Esophagus squamous epithelium (tissue), 5 donors: Measurements from ENCODE around the gene AP2M1. TPM values are rescaled to one million over a fixed set of nuclear protein-coding genes. Genes with fewer than 3 reads are reported as not detected.

Experiments used
- DNase-seq: peaks from one replicate; lab custom pipeline; 2025; lab: John Stamatoyannopoulos, UW
- H3K27ac ChIP-seq, 4 donors: fragments of 200-600 bp; sonication (generic); one replicate each; pipeline ENCODE4 v1.5.1; 2016 to 2019; ENCODE audit warnings: mild to moderate bottlenecking in 1 of 4
- H3K27me3 ChIP-seq, 4 donors: fragments of 200-600 bp; sonication (generic); 1 replicate in 3 of 4; 2 replicates in 1 of 4; pipeline versions ENCODE4 v1.5.1 to v1.6.0; 2017 to 2021; ENCODE audit warnings: antibody characterized with exemption in 1 of 4
- H3K36me3 ChIP-seq, 3 donors: fragments of 200-600 bp; sonication (generic); one replicate each; pipeline ENCODE4 v1.5.1; 2016 to 2019
- H3K4me1 ChIP-seq, 3 donors: fragments of 200-600 bp; sonication (generic); one replicate each; pipeline ENCODE4 v1.5.1; 2017 to 2019
- H3K4me3 ChIP-seq, 4 donors: fragments of 200-600 bp; sonication (generic); 1 replicate in 3 of 4; 2 replicates in 1 of 4; pipeline ENCODE4 v1.5.1; 2016 to 2019; ENCODE audit warnings: mild to moderate bottlenecking in 2 of 4, moderate library complexity in 1 of 4
- H3K9me3 ChIP-seq, 3 donors: fragments of 200-600 bp; sonication (generic); one replicate each; pipeline ENCODE4 v1.5.1; 2016 to 2019
- CTCF ChIP-seq, 6 experiments: fragments of 450-650 bp in 4 of 6; fragments of 200-600 bp in 2 of 6; sonication (generic) in 2 of 6; IDR thresholded peaks; one replicate each; pipeline ENCODE4 v1.5.1; 2016 to 2019; ENCODE audit warnings: antibody characterized with exemption in 6 of 6, mild to moderate bottlenecking in 4 of 6, moderate library complexity in 4 of 6
- POLR2A ChIP-seq, 4 donors: fragments of 450-650 bp; IDR thresholded peaks; one replicate each; pipeline ENCODE4 v1.6.1; 2017; ENCODE audit warnings: antibody characterized with exemption in 4 of 4, mild to moderate bottlenecking in 4 of 4, moderate library complexity in 3 of 4
- WGBS, 2 donors: methylation state at CpG; one replicate each; pipeline ENCODE4 v1.1.5; 2018; 5-methylcytosine and 5-hydroxymethylcytosine counted together
- intact Hi-C: fragments of 100-400 bp; cut with DNase I; formaldehyde crosslinking; loops from one replicate; pipeline ENCODE4 v1.15.0; 2022
- total RNA-seq, 4 donors: library from RNA; depleted of rRNA; stranded (reverse); fragments of >200 nt; gene quantifications; one replicate each; pipeline ENCODE4 v1.1.0, GENCODE V29; 2016
- donor health status: DM: yes; HTN: yes; CAD: no.

The AP2M1 gene
- total RNA-seq, 4 donors from 2014 or later, result 139 to 212 (median 208) TPM

DNA sequence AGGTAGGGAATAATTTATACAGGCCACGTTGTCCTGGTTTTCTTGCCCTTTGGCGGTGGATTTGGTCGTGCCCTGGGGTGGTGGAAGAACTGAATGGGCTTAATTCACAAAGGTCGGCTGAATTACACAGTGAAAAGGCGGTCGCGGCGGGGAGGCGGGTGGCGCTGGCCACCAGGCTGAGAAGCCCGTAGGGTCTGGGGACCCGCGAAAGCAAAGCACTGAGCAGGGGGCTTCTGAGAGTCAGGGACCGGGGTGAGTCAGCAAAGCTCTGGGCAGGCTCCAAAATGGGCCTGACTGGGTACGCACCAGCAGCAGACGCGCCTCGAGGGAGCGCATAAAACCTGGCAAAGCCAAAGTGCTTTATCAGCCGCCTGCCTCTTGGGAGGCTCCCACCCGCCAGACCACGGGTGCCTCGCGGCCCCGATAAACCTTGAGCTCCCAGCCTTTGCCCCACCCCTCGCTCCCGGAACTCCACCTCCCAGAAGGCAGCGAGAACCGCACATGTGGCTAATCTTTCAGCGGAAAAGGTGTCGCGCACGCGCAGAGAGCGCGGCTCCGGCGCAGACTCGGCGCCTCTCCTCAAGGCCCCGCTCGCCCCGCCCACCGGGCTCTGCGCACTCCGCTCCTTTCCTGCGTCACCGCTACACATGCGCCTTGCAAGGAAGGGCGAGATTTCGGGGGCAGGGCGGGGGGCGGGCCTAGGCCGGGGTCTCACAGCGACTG, 11.0 kb downstream of the AP2M1 start:
- intact Hi-C loops, result no loop called here
- DNase-seq, result peak; percentile 96
- Histone ChIP-seq H3K9me3 (no peaks in the 10 kb centered on the region), H3K27me3 (no peaks in the 10 kb centered on the region), H3K4me3 (peak overlapping the region; percentile 49 to 97 (median 90)), H3K27ac (peak overlapping the region; percentile 80 to 93 (median 91)), H3K4me1 (peaks cover 16 to 38% (median 21%) of the 10 kb centered on the region in 3 donors), H3K36me3 (peaks cover 33 to 76% (median 59%) of the 10 kb centered on the region in 3 donors)
- WGBS, 2 donors, result 4 to 6% methylated on average over 14 to 23 of the region's 55 CpGs
- TF ChIP-seq CTCF (IDR thresholded peaks at IDR 0.05) (peak in 1 of 6 experiments; percentile 34), POLR2A (IDR thresholded peaks at IDR 0.05) (peak in 1 of 4 donors; percentile 29)

- H3K9me3 ChIP-seq, result no peaks in the 10 kb centered on the region
- peaks cover 16 to 38% (median 21%) of the 10 kb centered on the region in 3 donors for H3K4me1 ChIP-seq
- intact Hi-C loops, result no loop called here
- TF ChIP-seq CTCF (IDR thresholded peaks at IDR 0.05), result no peak
- TF ChIP-seq POLR2A (IDR thresholded peaks at IDR 0.05), result peak in 2 of 4 donors; percentile 73 to 80
- no peaks in the 10 kb centered on the region for H3K27me3 ChIP-seq
- peaks cover 35 to 76% (median 59%) of the 10 kb centered on the region in 3 donors for H3K36me3 ChIP-seq
- peak within 1 kb of the TSS; percentile 49 to 97 (median 90) for H3K4me3 ChIP-seq
- no peak for DNase-seq
- H3K27ac ChIP-seq, result peak within 1 kb of the TSS; percentile 80 to 93 (median 91)
- WGBS, 2 donors, result 0% methylated on average over 10 to 29 of the region's 45 CpGs
Observed at GRCh38 chr3:184186184-184186901, 11.7 kb downstream of the AP2M1 start, which contains the start of gene ABCF3. Gene ABCF3 (plus strand): TSS chr3:184186199. CDS start chr3:184186208, 9 bp downstream.

DNA sequence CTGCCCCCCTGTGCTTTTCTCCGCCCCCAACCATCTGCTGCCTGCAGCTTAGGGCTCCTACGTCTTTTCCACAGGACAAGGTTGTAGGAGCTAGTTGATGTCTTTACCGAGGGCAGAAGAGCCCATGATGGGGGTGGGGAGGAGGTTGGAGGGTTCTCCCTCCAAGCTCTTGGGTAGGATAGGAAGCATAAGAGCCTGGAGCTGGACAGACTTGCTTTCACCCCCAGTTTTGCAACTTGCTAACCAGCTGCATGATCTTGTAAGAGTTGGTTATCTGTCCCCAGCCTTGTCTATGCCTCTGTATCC, 12.2 kb downstream of the AP2M1 start:
- Histone ChIP-seq H3K36me3 (peaks cover 31 to 76% (median 59%) of the 10 kb centered on the region in 3 donors), H3K27me3 (no peaks in the 10 kb centered on the region), H3K4me3 (peak overlapping the region; percentile 49 to 97 (median 90)), H3K27ac (peak overlapping the region in 3 of 4 donors; percentile 80 to 93 (median 91)), H3K9me3 (no peaks in the 10 kb centered on the region), H3K4me1 (peaks cover 16 to 38% (median 21%) of the 10 kb centered on the region in 3 donors)
- intact Hi-C loops, result no loop called here
- WGBS, 2 donors, result 5 to 7% methylated on average over 3 of the region's 3 CpGs
- TF ChIP-seq CTCF (IDR thresholded peaks at IDR 0.05), result no peak
- TF ChIP-seq POLR2A (IDR thresholded peaks at IDR 0.05), result no peak
- DNase-seq, result no peak

DNA sequence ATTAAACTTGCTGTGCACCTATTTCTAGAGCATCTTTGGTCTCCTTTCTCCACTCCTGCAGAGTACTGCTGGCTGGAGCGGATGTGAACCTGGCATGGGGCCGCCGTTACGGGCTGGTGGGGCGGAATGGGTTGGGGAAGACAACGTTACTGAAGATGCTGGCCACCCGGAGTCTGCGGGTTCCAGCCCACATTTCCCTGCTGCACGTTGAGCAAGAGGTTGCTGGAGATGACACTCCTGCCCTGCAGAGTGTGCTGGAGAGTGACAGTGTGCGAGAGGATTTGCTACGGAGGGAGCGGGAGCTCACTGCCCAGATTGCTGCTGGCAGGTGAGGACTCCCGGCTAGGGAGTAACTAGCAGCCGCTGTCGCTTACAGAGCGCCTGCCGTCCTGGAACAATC, 13.4 kb downstream of the AP2M1 start:
- intact Hi-C loops, result no loop called here
- peaks cover 16 to 38% (median 21%) of the 10 kb centered on the region in 3 donors for H3K4me1 ChIP-seq
- no peak overlapping the region for H3K4me3 ChIP-seq
- DNase-seq, result no peak
- H3K9me3 ChIP-seq, result no peaks in the 10 kb centered on the region
- TF ChIP-seq CTCF (IDR thresholded peaks at IDR 0.05) (no peak), POLR2A (IDR thresholded peaks at IDR 0.05) (no peak)
- H3K36me3 ChIP-seq, result peaks cover 27 to 76% (median 59%) of the 10 kb centered on the region in 3 donors
- H3K27me3 ChIP-seq, result no peaks in the 10 kb centered on the region
- 86 to 88% methylated on average over 8 to 17 of the region's 17 CpGs for WGBS, 2 donors
- H3K27ac ChIP-seq, result no peak overlapping the region

GRCh38 chr3:184189421-184189820, 14.8 kb downstream of the AP2M1 start:
- no peak overlapping the region for H3K27ac ChIP-seq
- no peak overlapping the region for H3K4me3 ChIP-seq
- intact Hi-C loops, result no loop called here
- H3K36me3 ChIP-seq, result peaks cover 31 to 76% (median 61%) of the 10 kb centered on the region in 3 donors
- peaks cover 16 to 38% (median 21%) of the 10 kb centered on the region in 3 donors for H3K4me1 ChIP-seq
- no peaks in the 10 kb centered on the region for H3K9me3 ChIP-seq
- no peaks in the 10 kb centered on the region for H3K27me3 ChIP-seq
- WGBS, 2 donors, result 95 to 97% methylated on average over 6 to 8 of the region's 13 CpGs
- DNase-seq, result no peak
- TF ChIP-seq POLR2A (IDR thresholded peaks at IDR 0.05) (no peak), CTCF (IDR thresholded peaks at IDR 0.05) (no peak)
